Activated effector memory CD4-positive, alpha-beta T cell treated with anti-CD3 and anti-CD28 coated beads, Interleukin-2, amount 50 U/mL, for 16 hours (primary cell): ENCODE results near the gene ACTN1.

Experiments
- DNase-seq: peaks from one replicate; pipeline ENCODE4 v3.0.0-alpha.2; 2020

Gene ACTN1

GRCh38 chr14:68908201-68908600 lies 70.9 kb downstream of the ACTN1 start:
- no peak for DNase-seq

- DNase-seq = no peak
Measured at GRCh38 chr14:68906439-68906838, 72.7 kb downstream of the ACTN1 start.

GRCh38 chr14:68905107-68905895 lies 73.8 kb downstream of the ACTN1 start:
- DNase-seq = no peak

GRCh38 chr14:68902357-68902756 lies 76.7 kb downstream of the ACTN1 start:
- no peak for DNase-seq

GRCh38 chr14:68899033-68899603 lies 80.0 kb downstream of the ACTN1 start:
- no peak for DNase-seq

- no peak for DNase-seq
Measured at GRCh38 chr14:68898248-68899032, 80.7 kb downstream of the ACTN1 start.

- no peak for DNase-seq
Measured at GRCh38 chr14:68897559-68898155, 81.4 kb downstream of the ACTN1 start.

GRCh38 chr14:68896132-68896531 lies 83.0 kb downstream of the ACTN1 start:
- no peak for DNase-seq

- DNase-seq = no peak
Measured at GRCh38 chr14:68894802-68895703, 84.0 kb downstream of the ACTN1 start.

GRCh38 chr14:68894123-68894522 lies 85.0 kb downstream of the ACTN1 start:
- no peak for DNase-seq

- no peak for DNase-seq
Measured at GRCh38 chr14:68893566-68893965, 85.5 kb downstream of the ACTN1 start.

- DNase-seq = no peak
Measured at GRCh38 chr14:68892961-68893360, 86.1 kb downstream of the ACTN1 start.

- peak; percentile 34 for DNase-seq
Measured at GRCh38 chr14:68891851-68892660, 87.0 kb downstream of the ACTN1 start.

GRCh38 chr14:68890173-68890931 lies 88.8 kb downstream of the ACTN1 start:
- peak; percentile 57 for DNase-seq

GRCh38 chr14:68888883-68889282 lies 90.2 kb downstream of the ACTN1 start:
- DNase-seq = peak; percentile 41

GRCh38 chr14:68888025-68888850 lies 90.9 kb downstream of the ACTN1 start:
- DNase-seq = peak; percentile 44

GRCh38 chr14:68886109-68886434 lies 93.0 kb downstream of the ACTN1 start:
- peak; percentile 37 for DNase-seq

- DNase-seq = peak; percentile 55
Measured at GRCh38 chr14:68885226-68886108, 93.6 kb downstream of the ACTN1 start.
